COR-L47 (cell line): ENCODE measurements around the gene ACTR6.
A peak's percentile ranks its signal among the peaks of the same experiment; 100 is the strongest.
"Not testable (repeated sequence)": the region's sequence is repeated elsewhere in the genome, so short reads cannot be mapped to it uniquely, and the experiment has no call there.

ENCODE experiments used
- DNase-seq: peaks from one replicate; lab custom pipeline; 2025; lab: John Stamatoyannopoulos, UW

Gene ACTR6

DNA sequence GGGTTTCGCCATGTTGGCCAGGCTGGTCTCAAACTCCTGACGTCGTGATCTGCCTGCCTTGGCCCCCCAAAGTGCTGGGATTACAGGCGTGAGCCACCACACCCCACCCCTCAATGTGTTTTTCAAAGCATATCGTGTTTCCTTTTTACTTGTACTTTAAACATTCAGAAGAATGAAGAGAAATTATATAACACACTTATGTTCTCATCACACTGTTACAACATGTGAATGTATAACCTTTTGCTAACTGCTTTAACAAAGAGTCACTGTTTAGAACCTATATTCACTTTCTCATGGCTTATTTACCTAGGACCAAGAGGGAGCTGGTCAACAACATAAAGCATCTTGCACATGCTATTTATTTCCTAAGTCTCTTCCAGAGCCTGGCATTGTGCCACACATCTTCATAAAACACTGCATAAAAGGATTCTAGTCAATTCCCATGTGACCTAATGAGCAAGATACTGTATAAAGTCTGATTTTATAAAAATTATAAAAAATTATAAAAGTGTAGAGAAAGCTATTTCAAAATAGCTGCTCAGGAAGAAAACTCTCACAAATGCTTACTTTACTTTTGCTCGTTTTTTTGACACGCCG lies 16.0 kb upstream of the ACTR6 start:
- DNase-seq: no peak

DNA sequence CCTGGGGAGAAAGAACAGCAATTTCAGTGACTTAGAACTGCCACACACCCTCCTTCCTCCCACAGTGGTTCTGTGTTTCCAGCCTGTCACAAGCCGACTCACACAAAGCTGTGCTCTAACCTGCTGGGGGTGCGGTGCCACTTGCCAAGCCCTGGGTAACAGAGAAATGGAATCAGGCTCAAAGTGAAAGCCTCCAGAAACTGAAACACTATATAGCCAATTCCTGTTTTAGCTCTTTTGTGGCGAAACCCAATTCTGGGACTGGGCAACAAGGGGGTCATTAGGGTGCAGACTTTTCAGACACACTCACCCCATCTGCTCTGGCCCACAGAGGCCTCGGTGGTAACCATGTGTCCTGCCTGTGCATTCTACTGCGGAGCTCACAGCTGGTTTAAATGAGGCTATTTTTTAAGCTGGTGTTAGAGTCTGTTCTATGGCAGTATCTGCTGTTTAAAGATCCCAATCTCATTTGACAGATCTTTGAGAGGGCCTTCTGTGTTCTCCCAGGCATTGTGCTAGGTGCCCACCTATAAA lies 15.2 kb upstream of the ACTR6 start:
- DNase-seq: no peak

DNA sequence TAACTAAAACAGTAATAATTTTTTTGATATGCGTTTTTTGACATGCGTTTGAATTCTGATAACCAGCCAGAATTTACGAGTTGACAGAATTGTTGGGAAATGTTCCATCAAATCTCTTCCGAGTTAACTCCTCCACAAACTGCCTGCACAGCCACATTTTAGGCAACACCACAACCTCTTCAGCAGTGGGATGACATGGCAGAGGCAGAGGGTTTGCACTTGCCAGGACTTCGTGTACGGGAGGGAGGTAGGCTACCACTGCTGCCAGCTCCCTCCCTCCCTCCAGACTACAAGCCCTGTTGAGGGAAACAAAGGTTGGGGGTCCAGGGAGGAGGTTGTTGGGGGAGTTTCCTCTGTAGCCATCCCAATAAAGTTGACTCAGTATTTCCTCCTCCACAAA lies 14.5 kb upstream of the ACTR6 start:
- DNase-seq: no peak

DNA sequence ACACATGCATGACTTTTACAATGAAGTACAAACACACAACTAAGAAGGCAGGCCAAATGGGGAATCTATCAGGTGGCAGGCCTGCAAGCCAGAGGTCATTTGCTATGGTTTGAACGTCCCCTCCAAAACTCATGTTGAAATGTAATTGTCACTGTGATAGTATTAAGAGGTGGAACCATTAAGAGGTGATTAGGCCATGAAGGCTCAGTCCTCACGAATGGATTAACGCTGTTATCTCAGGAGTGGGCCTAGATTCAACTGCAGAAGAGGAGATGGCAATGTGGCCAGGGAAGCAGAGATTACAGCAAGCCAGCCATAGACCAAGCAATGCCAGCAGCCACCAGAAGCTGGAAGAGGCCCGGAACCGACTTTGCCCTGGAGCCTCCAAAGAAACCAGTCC lies 13.5 kb upstream of the ACTR6 start:
- DNase-seq: no peak

DNA sequence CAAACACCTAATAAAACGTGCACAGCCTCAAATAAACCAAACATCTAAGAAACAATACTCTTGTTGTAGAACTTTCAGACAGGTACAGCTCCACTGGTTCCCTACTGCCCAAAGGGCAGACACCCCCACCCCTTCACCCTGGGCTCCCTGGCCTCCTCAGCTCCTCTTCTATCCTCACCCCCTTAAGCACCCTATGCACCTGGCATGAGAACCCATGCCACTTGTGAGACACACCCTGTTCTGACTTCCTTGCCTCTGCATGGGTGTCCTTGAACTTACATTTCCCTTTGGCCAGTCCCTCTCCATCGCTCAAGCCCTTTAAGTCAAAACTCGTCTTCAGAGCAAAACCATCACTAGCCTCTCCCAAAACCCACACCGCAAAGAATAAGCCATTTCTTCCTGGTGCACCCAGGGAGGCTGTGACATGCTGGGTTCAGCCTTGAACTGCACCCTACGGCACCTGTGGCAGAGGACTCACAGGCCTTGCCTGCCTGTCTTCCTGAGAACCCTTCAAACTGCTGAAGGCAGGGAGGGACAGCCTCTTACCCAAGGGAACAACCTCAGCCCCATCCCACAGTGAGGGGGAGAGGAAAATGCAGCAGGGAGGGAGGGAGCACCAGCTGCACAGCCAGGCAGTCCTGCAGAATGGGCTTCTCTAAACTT lies 12.6 kb upstream of the ACTR6 start:
- no peak for DNase-seq

DNA sequence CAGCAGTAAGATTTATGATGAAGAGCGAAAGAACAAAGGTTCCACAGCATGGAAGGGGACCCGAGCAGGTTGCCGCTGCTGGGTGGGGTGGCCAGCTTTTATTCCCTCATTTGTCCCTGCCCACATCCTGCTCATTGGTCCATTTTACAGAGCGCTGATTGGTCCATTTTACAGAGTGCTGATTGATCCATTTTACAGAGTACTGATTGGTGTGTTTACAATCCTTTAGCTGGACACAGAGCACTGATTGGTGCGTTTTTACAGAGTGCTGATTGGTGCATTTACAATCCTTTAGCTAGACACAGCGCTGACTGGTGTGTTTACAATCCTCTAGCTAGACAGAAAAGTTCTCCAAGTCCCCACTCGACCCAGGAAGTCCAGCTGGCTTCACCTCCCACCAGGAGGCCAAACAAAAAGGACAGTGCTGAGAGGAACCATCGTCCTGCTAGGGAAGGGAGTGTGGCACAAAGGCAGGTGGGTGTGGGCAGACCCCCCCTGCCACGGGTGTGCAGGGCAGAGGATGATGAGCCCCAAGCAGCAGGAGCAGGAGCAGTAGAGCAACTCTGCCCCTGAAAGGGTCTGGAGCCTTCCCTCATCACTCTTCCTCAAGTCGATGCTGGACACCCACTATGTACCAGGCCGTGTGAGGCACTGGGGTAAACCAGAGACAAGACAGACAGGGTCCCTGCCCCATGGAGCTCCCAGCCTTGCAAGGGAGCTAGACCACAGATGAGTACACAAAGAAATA lies 11.6 kb upstream of the ACTR6 start:
- not testable (repeated sequence) for DNase-seq

DNA sequence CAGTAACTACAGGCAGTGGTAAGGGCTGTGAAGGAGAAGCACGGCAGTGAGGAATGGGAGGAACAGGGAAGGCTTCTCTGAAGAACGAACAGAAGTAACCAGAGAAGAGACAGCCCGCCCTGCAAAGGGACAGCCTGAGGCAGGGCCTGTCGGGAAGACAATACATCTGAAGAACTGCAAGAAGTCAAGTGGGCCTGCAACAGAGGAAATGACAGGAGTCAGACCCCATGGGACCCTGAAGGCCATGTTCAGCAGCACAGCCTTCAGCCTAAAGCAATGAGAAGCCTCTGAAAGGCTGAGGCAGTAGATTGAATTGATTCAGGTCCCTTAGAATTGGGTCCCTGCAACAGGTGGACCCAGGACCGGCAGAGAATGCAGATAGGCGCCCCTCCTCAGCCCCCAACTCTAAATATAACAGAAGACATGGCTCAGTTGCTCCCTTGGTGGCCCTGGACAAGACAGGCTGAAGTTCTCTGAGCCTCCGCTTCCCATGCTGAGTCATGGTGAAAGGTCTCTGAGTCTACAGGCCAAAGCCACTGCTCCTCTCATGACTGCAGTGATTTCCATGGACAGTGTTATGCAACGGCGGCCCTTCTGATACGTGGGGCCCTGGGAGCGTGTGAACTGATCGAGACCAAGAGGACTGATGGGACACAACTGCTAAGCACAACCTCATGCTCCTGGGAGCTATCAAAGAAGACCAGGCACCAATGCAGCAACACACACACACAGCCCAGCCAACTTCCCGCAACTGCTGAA lies 10.8 kb upstream of the ACTR6 start:
- DNase-seq: no peak

DNA sequence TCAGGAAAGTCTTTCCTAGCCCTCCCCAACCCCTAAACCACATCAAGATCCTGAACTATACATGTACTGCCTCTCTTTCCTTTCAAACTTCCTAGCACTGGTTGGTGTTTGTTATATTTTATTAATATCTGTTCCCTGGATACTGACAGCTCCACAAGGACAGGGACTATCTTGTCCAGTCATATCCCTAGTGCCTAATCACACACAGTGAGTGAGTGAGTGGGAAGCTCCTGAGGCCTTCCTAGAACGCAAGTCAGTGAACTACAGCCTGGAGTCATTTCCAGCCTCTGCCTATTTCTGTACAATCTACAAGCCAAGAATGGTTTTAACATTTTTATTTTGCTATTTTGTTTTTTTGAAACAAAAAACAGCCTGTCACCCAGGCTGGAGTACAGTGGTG lies 7.5 kb upstream of the ACTR6 start:
- no peak for DNase-seq

DNA sequence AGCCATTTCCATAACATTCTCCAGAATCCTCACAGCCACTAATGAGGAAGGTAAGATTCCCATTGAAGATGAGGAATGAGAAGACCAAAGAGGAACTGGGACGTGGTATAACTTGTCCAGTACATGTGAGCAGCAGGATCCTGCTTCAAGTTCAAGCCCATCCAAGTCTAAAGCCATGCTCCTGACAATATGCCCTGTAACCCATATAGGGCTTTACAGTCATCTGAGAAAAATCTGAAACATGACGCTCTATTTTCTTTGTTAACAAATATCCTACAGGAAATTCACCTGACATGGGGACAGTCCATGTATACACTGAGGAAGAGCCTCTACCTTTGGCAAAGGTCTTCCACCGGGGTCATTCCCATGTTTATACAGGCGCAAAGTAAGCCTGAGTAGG lies 3.1 kb upstream of the ACTR6 start:
- DNase-seq: no peak

DNA sequence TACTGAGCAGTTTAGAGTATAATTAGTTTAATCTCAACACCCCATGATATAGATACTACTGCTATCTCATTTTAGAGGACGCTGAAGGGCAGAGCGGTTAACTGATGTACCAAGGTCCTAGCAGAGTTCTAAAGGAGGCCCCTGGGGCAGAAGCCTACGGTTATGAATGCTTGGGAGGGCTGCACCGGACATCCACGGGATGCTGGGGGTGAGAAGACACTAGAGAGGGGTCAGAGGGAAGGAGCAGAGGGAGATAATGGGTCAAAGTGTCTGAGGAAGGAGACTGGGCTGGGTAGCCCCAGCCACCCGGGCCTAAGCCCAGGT lies 1.6 kb upstream of the ACTR6 start:
- no peak for DNase-seq

DNA sequence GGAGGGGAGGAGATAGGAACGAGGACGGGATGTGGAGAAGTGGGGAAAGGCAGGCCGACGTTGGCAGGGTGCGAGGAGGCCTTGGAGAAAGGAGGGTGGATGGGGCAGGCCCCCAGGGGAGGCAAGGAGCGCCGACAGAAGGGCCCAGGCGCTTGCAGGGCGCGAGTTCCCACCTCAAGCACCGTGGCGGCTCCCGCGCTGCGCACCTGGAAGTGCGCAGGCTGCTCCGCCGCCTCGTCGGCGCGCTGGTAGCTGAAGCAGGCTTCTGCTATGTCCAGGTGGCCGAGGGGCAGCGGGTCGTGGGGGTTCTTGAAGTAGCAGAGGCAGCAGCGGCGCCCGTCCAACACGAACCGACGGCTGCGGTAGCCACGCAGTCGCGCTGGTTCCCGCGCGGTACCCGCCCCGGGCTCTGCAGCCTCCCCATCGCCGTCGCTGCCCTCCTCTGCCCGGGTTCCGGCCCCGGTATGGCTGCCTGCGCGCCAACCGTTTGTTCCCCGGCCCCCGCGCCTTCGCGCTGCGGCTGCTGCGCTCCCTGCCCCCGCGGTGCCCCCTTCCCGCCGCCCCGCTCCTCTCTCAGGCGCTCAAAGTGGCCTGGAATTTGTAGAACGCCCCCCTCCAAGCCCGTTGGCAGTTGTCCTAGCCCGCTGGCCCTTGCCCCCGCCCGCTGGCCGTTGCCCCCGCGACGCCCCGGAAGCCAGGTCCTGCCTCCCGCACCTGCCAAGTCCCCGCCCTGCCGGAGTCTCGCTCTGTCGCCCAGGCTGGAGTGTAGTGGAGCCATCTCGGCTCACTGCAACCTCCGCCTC lies 1.1 kb upstream of the ACTR6 start:
- DNase-seq: peak; percentile 48

DNA sequence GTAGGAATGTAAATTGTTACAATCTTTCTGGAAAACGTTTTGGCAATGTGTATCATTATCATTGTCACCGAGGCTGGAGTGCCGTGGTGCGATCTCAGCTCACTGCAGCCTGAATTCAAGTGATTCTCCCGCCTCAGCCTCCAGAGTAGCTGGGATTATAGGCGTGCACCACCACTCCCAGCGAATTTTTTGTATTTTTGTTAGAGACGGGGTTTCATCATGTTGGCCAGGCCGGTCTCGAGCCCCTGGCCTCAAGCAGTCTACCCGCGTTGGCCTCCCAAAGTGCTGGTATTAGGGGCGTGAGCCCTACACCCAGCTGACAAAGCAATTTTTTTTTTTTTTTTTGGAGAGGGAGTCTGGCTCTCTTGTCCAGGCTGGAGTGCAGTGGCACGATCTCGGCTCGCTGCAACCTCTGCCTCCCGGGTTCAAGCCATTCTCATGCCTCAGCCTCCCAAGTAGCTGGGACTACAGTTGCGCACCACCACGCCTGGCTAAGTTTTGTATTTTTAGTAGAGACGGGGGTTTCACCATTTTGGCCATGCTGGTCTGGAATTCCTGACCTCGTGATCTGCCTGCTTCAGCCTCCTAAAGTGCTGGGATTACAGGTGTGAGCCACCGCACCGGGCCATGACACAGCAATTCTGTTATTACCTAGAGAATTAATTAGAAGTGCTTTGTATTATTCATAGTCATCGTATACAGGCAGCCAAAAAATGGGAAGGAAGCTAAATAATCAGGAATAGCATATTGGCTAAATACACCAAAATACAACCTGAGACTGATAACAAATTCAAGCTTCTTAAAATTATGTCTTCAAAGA lies 1.2 kb downstream of the ACTR6 start:
- no peak for DNase-seq

DNA sequence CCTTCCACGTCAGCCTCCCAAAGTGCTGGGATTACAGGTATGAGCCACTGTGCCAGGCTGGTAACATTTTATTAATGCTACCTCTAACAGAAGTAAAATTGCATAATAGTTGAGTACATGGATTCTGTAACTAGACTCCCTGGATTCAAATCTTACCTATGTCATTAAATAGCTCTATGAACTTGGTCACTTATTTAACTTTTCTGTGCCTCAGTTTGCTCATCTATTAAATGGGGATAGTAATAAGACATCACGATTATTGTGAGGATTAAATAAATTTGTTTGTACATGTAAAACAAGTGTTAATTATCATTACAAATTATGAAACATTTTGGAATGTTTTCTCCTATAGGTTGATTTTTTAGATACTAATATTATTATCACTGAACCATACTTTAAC lies 6.7 kb downstream of the ACTR6 start:
- DNase-seq: no peak

DNA sequence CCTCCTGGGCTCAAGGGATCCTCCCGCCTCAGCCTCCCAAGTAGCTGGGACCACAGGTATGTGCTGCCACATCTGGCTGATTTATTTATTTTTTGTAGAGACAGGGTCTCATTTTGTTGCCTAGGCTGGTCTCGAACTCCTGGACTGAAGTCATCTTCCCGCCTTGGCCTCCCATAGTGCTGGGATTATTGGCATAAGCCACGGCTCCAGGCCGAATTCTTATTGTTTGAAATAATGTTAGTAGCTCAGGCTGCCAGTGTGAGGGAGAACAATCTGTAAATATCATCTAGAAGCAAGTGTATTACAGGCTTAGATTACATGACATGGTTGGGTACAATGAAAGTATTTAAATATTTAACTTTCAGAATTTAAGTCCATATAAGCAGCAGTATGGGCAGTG lies 8.2 kb downstream of the ACTR6 start:
- no peak for DNase-seq

DNA sequence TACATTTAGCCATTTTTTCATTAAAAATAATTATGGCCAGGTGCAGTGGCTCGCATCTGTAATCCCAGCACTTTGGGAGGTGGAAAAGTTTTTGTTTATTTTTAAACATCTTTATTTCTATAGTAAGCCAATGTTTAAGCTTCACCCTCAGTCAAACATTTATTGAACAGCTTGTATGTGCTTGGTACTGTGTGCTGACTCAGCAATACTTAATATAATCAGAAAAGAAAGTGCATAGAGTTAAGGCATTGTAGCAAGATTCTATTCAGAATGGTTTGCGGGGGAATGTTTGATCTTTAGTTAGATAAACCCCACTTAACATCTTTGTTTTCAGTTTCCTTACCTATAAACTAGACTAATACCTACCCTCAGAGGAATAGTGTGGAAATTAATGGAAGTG lies 11.1 kb downstream of the ACTR6 start:
- no peak for DNase-seq

DNA sequence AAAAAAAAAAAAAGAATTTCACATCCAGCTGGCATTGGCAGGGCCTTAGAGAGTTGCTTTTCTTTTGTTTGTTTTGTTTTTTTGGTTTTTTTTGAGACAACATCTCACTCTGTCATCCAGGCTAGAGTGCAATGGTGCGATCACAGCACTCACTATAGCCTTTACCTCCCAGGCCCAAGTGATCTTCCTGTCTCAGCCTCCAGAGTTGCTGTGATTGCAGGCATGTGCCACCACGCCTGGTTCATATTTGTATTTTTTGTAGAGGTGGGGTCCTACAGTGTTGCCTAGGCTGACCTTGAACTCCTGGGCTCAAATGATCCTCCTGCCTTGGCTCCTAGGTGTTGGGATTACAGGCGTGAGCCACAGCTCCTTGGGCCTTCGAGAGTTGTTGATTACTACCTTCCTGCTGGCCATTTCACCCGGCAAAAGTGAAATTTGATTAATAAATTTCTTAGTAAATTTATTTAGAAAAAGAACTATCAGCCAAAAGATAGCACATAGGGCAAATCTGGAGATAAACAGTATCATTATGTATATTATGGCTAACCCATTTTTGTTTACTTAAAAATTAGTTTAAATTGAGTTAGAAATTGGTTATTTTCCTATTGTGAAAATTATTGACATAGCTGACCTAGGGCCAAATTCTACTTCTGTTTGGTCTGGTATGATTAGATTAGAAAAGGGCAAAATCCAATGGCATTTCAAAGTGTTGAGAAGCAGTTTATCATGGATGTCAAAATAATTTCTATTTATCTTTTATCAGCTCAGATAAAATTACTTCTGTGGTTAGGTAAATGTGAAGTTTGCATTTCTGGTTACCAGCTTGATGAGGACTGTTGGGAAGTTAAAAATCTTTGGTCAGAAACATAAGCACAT lies 12.6 kb downstream of the ACTR6 start:
- no peak for DNase-seq

DNA sequence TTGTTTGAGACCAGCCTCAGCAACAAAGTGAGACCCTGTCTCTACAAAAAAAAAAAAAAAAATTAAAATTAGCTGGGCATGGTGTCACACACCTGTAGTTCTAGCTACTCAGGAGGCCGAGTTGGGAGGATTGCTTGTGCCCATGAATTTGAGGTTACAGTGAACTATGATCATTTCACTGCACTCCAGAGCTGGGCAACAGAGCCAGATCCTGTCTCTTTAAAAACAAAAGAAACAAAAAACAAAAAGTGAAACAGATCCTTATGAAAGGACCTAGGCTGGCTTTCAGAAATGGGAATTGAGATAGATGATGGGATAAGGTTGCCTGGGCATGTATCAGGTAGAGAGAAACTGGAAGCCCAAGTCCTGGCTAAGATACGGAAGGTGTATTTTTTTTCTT lies 13.9 kb downstream of the ACTR6 start:
- no peak for DNase-seq

DNA sequence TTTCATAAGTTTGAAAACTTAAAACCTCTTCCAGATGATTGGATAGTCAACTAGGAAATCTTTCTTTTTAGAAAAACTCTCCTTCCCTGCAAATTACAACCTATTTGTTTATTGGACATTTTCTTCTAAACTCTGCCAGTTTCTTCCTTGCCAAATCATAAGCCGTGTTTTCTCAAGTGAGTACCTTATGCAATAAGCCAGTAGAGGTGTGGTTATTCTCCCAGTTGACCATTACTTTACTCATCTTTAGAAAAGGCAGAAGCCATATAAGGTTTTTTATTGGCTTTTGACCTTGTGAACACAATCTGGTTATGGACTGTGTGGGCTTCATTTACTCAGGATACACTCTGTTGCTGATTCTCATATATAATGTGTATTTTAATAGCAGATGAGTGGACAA lies 14.6 kb downstream of the ACTR6 start:
- no peak for DNase-seq

DNA sequence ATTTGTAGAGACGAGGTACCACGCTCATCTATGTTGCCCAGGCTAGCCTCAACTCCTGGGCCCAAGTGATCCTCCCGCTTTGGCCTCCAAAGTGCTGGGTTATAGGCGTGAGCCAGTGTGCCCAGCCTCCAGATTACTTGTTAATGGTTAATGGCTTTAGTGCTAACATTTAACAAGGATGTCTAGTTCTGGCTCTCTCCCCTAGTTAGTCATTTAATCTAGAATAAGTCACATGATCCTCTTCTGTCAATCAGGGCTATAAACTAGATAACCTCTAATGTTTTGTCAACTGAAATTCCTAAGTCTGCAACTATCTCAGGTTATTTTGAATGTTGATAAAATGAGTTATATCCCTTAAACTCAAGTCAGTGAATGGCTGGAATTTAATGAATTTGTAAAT lies 15.7 kb downstream of the ACTR6 start:
- DNase-seq: no peak
